NCI-H510A (cell line): ENCODE results near the gene RAI14.

Experiments
- DNase-seq: peaks from one replicate; lab custom pipeline; 2025; lab: John Stamatoyannopoulos, UW

RAI14 gene

GRCh38 chr5:34648039-34648839, 7.9 kb upstream of the RAI14 start:
- no peak for DNase-seq

GRCh38 chr5:34648840-34649158, 7.3 kb upstream of the RAI14 start:
- no peak for DNase-seq

DNA sequence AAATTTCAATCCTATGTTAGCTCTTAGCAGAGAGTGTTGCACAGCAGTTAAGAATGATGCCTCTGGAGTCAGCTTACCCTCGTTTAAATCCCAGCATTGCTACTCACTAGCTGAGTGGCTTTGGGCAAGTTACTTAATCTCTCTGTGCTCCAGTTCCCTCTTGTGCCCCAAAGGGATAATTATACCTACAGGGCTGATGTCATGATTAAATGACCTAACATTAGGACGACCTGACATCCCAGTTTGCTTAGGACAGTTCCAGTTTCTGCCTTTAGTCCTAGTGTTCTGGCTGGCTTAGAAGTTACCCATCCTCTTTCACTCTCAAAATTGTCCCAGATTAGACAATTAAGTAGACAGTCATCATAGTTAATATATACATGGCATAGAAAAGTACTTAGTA, 4.3 kb upstream of the RAI14 start:
- no peak for DNase-seq

DNA sequence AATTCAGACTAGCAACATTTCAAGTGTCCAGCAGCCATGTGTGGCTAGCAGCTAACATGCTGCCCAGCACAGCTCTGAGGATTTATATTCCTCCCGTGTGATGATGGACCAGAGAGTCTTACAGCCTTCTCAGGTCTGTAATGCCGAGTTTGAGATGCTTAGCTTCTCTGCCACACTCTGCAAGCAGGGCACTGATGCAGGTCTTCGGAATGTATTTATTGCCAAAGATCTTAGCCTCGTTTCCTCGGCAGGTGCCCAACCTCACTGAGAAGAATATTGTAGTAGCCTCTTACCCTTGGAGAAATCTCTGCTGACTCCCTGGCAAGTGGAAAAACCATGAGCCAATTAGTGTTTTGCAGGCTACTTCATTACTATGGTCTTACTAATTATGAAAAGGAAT, 3.7 kb upstream of the RAI14 start:
- DNase-seq: no peak

GRCh38 chr5:34652914-34653313, 3.2 kb upstream of the RAI14 start:
- no peak for DNase-seq

GRCh38 chr5:34653708-34654107, 2.4 kb upstream of the RAI14 start:
- no peak for DNase-seq

GRCh38 chr5:34655354-34655991, 655 bp upstream of the RAI14 start:
- DNase-seq: peak; percentile 48

- DNase-seq: peak; percentile 37
Measured at GRCh38 chr5:34656700-34657273, 659 bp downstream of the RAI14 start.

DNA sequence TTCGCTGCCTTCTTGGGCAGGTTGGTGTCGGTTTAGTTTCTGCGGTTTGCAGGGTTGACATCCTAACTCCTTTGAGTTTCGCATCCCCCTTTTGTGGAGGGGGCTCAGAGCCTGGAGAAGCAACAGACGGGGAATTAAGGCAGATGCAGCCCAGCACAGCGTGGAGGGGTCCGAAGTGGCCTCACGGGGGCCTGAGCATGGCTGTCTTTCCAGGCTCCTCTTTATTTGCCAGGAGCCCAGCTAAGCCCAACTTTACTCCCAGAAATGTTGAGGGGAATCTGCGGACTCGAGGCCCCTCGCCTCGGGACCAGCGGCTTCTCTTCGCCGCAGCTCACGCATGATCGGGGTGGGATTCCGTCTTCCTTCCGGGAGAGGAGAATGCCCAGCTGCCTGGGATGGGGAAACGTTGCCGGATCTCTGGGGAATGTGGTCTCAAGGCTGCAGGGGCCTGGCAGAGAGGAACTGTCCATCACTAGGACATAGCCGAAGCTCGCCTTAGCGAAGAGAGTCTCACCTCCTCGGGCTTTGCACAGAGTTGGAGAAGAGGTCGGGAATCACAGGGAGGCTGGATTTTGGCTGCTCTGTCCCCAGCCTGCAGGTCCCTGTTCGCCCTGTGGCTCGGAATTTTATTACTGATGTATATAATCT, 1.3 kb downstream of the RAI14 start:
- no peak for DNase-seq

DNA sequence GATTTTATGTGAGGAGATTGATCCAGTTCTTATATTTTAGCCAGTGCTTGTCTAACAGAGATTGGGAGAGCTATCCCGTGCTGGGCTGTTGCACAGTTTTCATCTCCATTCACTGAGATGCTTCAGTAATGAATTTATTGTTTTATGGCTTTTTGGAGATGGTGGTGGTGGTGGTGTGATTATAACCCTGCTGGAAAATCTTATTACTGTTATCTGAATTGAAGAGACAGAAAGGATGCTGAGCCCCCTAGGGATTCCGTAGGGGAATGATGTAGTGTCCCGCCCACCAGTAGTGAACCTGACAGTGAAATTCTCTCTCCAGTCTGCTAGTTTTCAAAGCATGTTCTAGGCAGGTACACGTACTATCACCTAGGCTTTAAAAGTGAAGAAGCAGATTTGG, 1.9 kb downstream of the RAI14 start:
- DNase-seq: no peak

DNA sequence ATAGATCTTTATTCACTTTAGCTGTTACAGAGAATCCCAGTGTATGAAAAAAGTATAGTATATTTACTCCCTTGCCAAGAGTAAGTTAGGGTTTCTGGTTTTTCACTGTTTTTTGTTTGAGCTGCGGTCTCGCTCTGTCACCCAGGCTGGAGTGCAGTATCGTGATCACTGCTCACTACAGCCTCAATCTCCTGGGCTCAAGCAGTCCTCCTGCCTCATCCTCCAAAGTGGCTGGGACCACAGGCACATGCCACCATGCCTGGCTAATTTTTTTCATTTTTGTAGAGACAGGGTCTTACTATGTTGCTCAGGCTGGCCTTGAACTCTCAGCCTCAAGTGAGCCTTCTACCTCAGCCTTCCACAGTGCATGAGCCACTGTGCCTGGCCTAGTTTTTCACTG, 3.0 kb downstream of the RAI14 start:
- DNase-seq: no peak

- DNase-seq: no peak
Measured at GRCh38 chr5:34660444-34660843, 4.3 kb downstream of the RAI14 start.

- no peak for DNase-seq
Measured at GRCh38 chr5:34663771-34664496, 7.8 kb downstream of the RAI14 start.

DNA sequence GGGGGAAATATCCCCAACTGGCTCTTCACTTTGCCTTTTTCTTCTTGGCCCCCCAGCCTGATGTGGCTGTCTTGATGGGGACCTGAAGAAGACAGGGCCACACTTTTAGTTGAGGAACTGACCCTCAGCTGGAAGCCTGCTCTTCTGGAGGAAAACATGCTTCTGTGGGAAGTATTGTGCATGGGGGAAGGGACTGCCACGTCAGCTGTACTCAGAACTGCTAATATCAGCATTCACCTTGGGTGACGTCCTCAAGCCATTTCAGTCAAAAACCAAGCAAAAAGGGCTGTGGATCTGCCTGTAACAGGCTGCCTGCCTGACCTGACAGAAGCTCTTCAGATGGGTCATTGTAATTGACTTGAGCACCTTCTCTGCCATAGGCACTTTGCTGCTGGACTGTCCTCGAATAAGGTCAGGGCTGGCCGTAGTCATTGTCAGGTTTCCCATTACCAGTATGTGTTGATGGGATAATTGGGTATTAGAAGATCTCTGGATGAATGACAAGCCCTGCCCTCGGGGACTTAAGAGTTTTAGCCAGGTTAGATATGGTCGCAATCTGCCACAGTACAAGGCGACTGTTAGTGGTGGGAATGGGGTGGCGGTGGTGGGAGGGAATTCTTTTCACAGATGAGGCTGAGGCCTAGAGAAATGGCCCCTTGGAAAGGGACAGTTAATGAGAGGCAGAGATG, 10.4 kb downstream of the RAI14 start:
- no peak for DNase-seq

DNA sequence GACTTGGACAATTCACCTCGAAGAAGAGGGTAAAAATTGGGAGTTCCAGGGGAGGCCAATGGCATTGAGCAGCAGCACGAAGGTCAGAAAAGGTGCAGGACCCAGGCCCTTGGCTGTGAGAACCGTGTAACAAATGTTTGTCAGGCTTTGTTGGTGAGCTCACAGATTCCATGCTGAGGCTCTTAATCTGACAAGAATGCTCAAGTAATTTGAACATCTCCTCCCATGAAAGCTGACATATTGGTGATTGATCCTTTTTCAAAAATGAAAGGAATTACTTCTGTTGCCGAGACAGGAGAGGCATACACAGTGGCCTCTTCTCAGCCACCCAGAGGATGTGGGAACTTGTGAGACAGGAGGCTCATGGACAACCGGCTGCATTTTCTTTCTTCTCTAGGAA, 11.6 kb downstream of the RAI14 start:
- DNase-seq: no peak

DNA sequence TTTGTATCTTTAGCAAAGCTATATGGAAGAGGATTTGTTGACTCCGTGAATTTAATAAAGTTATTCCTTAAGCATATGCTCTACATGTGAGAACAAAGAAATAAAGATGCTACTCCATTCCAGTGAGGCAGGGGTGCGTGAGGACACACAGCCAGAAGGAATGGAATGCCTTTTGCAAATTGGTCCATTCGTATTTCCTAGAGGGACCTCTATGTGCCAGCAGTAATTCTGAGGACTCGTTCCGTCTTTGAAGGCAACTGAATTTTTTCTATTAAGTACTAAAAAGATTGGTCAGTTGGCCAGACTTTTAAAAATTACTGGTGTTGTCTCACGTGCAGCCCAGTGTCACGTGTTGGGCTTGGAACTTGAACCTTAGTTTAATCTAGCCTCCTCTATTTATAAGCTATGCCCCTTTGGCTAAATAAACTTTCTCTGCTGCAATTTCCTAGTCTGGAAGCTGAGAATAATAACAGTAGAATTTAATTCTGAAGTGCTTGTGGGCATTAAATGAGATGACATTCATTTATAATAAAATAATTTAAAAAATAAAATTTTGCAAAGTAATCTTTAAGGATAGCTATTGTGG, 13.9 kb downstream of the RAI14 start:
- no peak for DNase-seq

- DNase-seq: no peak
Measured at GRCh38 chr5:34672196-34672595, 16.1 kb downstream of the RAI14 start.

GRCh38 chr5:34673463-34674125, 17.5 kb downstream of the RAI14 start:
- no peak for DNase-seq

DNA sequence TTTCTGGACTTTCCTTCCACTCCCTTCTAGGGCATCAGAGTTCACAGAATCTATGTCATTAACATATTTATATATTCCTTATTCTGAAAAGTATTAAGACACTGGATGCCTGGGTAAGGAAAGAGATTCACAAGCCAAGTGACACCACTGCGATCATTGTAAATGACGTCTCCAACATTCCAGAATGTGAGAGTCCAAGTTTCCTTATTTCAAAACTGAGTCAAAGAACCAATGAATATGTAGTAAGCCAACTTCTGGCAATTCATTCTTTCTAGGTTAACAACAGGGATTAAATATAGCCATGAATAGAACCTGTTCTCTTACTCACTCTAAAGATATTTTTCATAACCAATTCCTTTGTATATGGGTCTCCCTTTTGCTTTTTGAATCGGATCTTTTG, 18.1 kb downstream of the RAI14 start:
- DNase-seq: no peak

DNA sequence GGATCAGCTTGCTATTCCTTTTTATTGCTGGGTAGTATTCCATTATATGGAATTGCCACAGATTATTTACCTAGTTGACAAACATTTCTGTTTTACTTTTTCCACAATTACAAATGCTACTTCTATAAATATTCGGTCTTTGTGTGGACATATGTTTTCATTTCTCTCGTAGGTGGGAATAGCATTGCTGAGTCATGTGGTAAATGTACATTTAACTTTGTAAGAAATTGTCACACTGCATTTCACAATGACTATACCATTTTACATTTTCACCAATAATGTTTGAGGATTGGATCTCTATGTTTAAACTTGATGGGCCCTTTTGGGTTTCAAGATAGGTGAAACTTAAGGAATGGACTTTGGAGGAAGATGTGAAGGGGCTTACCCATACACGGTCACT, 19.7 kb downstream of the RAI14 start:
- DNase-seq: no peak

GRCh38 chr5:34676416-34676815, 20.3 kb downstream of the RAI14 start:
- no peak for DNase-seq
